GM12873 (cell line): Measurements from ENCODE around the gene MSI2.

ENCODE experiments used
- TF ChIP-seq, protein P1 (sequence below): IDR thresholded peaks from 2 replicates; pipeline ENCODE4 v1.5.1; 2012; ENCODE audit warnings: low read depth, mild to moderate bottlenecking, moderate library complexity, low read length, control low read depth; ENCODE audit not compliant: insufficient read depth; ENCODE audit errors: missing control alignments

The MSI2 gene

DNA sequence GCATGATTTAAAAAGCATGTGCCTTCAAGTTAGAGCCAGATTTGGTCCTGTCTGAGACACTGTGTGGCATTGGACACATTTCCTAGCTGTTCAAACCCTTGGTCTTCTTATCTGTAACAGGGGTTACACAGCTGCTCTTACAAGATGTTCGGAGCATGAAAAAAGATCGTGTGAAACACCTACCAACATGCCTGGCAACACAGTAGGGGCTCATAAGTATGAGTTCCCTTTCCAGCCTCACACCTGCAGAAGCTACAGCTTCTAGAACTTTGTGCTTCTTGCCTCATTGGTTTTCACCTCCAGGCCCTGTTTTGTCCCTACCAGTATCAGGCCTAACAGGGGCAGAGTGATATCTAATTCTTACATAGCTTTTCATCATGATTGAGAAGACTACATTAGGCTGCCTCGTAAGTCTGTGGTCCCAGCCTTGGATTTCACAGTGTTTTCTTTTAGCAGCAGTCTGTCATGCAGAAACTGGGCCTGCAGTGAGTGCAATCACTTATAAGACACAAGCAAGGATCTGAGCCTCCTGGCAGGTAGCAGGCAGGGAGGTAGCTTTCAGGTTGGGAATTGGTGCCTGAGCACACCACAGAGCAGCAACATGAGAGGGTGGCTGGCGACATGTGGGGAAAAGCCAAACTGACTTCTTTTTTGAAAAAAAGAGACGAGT, 410.0 kb downstream of the MSI2 start:
- TF ChIP-seq, protein P1, sequence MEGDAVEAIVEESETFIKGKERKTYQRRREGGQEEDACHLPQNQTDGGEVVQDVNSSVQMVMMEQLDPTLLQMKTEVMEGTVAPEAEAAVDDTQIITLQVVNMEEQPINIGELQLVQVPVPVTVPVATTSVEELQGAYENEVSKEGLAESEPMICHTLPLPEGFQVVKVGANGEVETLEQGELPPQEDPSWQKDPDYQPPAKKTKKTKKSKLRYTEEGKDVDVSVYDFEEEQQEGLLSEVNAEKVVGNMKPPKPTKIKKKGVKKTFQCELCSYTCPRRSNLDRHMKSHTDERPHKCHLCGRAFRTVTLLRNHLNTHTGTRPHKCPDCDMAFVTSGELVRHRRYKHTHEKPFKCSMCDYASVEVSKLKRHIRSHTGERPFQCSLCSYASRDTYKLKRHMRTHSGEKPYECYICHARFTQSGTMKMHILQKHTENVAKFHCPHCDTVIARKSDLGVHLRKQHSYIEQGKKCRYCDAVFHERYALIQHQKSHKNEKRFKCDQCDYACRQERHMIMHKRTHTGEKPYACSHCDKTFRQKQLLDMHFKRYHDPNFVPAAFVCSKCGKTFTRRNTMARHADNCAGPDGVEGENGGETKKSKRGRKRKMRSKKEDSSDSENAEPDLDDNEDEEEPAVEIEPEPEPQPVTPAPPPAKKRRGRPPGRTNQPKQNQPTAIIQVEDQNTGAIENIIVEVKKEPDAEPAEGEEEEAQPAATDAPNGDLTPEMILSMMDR, result no peak

DNA sequence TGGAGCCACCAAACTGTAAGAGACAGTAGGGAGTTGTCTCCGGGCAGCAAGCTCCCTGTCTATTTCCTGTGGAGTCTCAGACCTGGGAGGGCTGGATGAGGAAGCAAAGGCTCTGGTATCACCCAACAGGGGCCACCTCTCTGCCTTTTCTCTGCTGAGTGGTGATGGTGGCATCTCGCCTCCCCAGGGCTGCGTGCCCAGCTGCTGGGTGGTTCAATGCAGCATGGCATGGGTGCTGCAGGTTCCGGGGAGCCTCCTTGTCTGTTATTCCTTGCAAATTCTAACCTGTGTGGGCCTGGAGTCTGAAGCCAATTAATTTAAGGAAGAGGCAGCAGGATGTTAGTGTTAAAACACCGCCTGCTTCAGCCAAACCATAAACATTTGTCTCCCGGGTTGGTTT, 410.6 kb downstream of the MSI2 start:
- TF ChIP-seq, protein P1, result no peak

DNA sequence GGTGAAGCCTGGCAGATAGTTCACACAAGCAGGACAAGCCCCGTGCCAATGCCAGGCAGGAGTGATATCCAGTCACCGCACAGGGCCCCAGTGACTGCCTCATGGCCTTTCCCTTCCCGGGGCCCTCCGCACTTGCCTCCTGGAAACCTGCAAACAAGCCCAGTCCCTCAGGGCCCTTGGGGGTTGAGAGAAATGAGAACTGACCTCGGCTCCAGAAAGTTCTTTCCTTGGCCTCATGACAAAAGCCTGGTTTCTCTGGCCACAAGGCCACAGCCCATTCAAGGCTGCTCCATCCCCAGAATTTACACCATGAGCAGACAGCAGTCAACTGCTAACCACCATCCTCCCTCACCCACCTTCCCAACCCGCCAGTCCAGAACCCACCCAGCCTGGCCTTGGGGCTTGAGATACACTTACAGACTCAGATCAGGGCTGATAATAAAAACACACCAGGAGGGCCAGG, 411.2 kb downstream of the MSI2 start:
- TF ChIP-seq, protein P1, result no peak

DNA sequence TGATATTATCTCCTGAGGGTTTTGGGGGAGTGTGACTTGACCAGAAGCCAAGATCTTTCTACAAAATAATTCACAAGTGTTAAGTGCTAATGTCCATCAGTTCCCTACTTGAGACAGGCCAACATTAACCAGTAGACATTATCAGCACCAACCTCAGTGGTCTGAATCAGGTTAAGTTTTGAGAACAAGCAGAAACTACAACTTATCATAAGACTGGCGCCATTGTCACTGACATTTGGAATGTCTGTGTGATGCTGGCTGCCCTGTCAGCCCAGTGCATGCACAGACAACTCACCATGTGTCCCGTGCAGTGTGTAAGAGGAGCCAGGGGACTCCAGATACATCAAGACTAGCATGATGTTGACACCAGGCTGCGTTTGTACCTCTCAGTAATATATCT, 412.0 kb downstream of the MSI2 start:
- TF ChIP-seq, protein P1, result no peak

DNA sequence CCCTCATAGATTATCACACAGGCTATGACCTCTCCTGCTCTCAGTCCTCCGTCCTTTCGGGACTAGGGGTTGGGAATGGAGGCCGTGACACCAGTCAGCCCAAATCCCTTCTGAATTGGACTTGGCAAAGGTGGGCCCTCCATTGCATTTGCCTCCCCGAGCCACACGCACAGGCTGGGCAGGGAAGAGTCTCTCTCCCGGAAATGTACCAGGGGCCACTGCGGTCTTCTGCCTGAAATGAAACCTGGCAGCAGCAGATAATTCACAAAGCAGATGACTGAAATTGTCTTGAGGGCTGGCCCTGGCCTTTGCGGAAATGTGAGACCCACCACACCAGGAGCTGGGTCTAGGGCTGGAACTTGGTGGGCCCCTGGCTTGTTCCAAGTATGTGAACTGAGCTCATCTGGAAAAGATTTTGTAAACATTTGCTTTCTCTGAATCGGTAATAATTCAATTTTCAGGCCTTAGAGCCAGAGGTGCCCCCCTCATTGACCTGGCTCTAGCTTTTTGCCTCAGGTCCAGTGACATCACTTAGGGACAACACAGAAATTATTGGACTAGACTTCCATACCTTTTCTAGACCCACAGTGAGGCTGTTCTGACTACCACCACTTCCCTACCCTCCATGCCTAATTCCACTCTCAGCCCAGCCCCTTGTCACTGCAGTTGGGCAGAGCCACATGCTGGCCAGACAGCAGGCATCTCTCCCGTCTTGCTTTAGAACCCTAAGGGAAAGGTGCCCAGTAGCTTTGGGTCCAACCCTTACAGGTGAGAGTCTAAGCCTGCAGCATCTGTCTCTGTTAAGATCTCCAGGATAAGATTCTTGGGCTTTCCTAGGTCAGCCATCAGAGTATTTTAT, 413.6 kb downstream of the MSI2 start:
- TF ChIP-seq, protein P1, result no peak

DNA sequence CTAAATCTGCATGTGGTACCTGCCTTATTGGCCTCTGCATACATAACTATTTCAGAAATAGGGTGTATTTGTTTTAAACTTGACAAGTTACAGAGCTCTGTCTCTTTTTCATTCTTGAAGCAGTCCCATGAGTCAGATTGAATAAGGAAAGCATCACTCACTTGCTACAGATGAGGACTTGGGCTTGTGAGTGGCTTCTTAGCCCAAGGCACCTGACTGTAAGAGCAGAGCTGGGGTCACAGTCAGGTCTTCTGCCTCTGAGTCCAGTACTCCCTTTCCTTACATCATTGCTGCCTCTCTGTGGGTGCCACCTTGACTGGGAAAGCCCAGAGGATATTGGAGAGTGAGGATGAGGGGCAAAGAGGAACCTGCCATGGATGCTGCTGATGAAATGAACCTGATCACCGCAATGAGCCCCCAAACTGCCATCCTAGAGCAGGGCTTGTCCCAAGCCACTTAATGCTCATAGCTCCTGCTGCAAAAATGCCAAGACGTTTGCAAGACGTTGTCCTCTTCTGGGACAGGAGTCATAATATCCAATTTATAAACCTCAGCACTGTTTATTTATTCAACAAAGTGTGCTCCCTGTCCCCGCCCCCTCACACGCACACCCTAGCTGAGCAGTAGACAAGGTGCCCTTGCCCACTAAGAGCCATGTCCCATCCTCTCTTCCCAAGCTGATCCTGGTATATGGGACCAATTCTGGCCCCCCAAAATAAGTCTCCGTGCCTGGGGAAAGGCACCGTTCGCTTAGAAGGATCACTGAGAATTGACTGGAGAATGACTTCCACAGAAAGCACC, 414.6 kb downstream of the MSI2 start:
- TF ChIP-seq, protein P1, result no peak
